ENCODE results near the gene AUTS2. TPM values are rescaled to one million over a fixed set of nuclear protein-coding genes. Genes with fewer than 3 reads are reported as not detected.

Gene AUTS2
- total RNA-seq, 2 donors from 2014 or later = 8.6 TPM

DNA sequence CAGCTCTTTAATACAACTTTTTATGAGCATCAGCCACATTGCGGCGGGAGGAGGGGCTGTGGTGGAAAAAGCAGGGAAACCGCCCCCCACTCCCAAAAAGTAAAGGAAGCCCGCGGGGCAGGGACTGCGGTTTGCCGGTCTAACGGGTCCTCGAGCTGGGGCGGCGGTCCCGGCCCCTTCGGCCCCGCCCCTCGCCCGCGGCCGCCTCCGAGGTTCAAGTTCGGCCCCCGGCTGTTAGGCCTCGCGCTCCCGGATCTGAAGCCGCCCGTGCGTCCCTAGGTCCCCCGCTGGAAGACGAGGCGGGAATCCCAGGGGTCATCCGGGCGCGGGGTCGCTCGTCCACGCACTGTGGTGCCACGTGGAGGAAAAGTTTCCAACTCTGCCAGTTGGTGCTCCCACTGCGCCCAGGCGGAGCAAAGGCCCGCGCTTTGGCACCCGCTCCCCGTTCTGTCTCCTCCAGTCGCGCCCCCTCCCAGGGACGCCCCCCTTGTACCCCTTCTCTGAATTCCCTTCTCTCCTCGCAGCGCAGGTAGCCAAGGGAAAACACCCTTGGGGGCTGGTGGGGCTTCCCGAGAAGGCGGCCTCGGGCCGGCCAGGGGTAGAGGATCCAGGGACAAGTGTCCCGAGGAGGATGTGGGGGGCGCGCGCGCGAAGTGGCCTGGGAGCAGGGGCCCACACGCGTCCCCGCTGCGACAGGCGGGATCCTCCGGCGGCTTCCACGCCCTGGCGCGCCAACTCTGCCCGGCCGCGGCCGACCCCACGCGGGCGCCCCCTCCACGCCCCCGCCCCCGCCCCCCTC is 798 bp upstream of the AUTS2 start:
- Histone ChIP-seq H3K36me3 (no peaks in the 10 kb centered on the region), H3K27me3 (no peaks in the 10 kb centered on the region), H3K4me3 (peak overlapping the region; percentile 82 to 86), H3K27ac (peak overlapping the region; percentile 91 to 92), H3K9me3 (no peaks in the 10 kb centered on the region), H3K4me1 (peaks cover 0 to 19% of the 10 kb centered on the region in 2 donors)
- TF ChIP-seq, protein P1, sequence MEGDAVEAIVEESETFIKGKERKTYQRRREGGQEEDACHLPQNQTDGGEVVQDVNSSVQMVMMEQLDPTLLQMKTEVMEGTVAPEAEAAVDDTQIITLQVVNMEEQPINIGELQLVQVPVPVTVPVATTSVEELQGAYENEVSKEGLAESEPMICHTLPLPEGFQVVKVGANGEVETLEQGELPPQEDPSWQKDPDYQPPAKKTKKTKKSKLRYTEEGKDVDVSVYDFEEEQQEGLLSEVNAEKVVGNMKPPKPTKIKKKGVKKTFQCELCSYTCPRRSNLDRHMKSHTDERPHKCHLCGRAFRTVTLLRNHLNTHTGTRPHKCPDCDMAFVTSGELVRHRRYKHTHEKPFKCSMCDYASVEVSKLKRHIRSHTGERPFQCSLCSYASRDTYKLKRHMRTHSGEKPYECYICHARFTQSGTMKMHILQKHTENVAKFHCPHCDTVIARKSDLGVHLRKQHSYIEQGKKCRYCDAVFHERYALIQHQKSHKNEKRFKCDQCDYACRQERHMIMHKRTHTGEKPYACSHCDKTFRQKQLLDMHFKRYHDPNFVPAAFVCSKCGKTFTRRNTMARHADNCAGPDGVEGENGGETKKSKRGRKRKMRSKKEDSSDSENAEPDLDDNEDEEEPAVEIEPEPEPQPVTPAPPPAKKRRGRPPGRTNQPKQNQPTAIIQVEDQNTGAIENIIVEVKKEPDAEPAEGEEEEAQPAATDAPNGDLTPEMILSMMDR (IDR thresholded peaks at IDR 0.05) = no peak
- DNase-seq (ENCODE audit: low spot score) = peak; percentile 64

GRCh38 chr7:69598487-69599285 is 411 bp downstream of the AUTS2 start:
- DNase-seq (ENCODE audit: low spot score) = no peak
- H3K4me1 ChIP-seq = peaks cover 0 to 30% of the 10 kb centered on the region in 2 donors

DNA sequence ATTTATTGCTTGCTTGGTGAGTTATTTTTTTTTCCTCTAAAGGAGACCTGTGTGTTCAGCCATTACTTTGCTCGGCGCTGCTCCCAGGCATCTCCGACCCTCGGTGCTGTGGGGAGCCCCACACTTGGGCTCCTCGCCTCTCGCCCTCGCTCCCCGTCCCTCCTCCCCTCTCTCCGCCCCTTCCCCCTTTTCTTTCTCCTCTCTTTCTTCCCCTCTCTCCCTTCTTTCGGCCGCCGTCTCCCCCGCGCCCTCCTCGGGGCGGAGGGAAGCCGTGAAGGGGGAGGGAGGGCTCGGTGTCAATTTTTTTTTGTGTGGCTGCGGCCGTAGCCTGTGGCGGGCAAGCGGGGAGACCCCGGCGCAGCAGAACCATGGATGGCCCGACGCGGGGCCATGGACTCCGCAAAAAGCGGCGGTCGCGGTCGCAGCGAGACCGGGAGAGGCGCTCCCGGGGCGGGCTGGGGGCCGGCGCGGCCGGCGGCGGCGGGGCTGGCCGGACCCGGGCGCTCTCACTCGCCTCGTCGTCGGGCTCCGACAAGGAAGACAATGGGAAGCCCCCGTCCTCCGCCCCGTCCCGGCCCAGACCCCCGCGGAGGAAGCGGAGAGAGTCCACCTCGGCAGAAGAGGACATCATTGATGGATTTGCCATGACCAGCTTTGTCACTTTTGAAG is 1.1 kb downstream of the AUTS2 start:
- peak overlapping the region; percentile 81 to 92 for H3K27ac ChIP-seq
- TF ChIP-seq, protein P1 (IDR thresholded peaks at IDR 0.05) = no peak
- H3K4me1 ChIP-seq = peaks cover 0 to 33% of the 10 kb centered on the region in 2 donors
- H3K36me3 ChIP-seq = no peaks in the 10 kb centered on the region
- no peak for DNase-seq (ENCODE audit: low spot score)
- H3K4me3 ChIP-seq = peak overlapping the region; percentile 82 to 86
- H3K9me3 ChIP-seq = no peaks in the 10 kb centered on the region
- no peaks in the 10 kb centered on the region for H3K27me3 ChIP-seq

More at GRCh38 chr7:69598487-69599285, 411 bp downstream of the AUTS2 start:
- peak overlapping the region; percentile 82 to 86 for H3K4me3 ChIP-seq
- H3K27ac ChIP-seq = peak overlapping the region; percentile 81 to 92
- H3K27me3 ChIP-seq = no peaks in the 10 kb centered on the region
- H3K9me3 ChIP-seq = no peaks in the 10 kb centered on the region
- no peaks in the 10 kb centered on the region for H3K36me3 ChIP-seq
- TF ChIP-seq, protein P1 (IDR thresholded peaks at IDR 0.05) = no peak

DNA sequence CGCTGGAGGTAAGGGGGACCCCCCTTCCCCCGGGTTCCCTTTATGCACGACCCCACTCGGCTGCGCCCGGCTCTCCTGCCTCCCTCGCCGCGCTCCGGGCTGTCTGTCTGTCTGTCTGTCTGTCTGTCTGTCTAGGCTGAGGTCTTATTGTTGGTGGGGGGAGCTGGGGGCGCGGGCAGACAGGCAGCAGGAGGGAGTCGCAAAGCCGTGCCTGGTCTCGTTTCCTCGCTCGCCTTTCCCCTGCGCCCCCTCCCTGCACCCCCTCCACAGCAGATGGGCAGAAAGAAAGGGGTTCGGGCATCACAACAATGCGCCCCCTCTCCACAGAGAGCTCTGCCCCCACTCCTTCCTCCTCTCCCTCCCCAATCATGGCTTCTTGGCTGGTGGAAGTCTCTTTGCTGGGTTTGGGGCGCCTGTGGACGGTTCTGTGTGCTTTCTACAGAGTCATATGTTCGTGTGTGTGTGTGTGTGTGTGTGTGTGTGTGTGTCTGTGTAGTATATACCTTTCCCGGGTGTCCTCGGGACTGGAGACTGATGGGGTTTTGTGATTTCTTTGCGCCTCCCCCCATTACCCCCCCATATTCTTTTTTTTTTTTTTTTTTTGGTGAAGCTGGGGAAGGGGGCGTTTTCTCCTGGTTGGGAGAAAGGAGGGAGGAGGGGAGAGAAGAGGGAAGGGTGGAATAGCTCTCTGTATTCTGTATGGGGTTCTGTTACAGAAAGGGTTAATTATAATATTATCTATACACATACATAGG is 1.9 kb downstream of the AUTS2 start:
- peak overlapping the region; percentile 82 to 86 for H3K4me3 ChIP-seq
- peaks cover 0 to 33% of the 10 kb centered on the region in 2 donors for H3K4me1 ChIP-seq
- H3K27me3 ChIP-seq = no peaks in the 10 kb centered on the region
- peak overlapping the region; percentile 81 to 92 for H3K27ac ChIP-seq
- no peaks in the 10 kb centered on the region for H3K9me3 ChIP-seq
- H3K36me3 ChIP-seq = no peaks in the 10 kb centered on the region
- no peak for DNase-seq (ENCODE audit: low spot score)
- TF ChIP-seq, protein P1 (IDR thresholded peaks at IDR 0.05) = no peak

Measured in right atrium auricular region (tissue), 2 donors.